HUES6 (cell line): ENCODE results near the gene METTL21A.

Experiments used
- H3K27ac ChIP-seq: 2 replicates; pipeline ENCODE4 v1.7.0; 2013; ENCODE audit warnings: low read depth, mild to moderate bottlenecking, low read length, inconsistent platforms
- H3K27me3 ChIP-seq: 2 replicates; pipeline ENCODE4 v1.6.1; 2013; ENCODE audit warnings: low read length; ENCODE audit not compliant: control insufficient read depth, insufficient read depth
- H3K36me3 ChIP-seq: 2 replicates; pipeline ENCODE4 v1.6.1; 2013; ENCODE audit warnings: low read length; ENCODE audit not compliant: control insufficient read depth, insufficient read depth
- H3K4me1 ChIP-seq: 2 replicates; pipeline ENCODE4 v1.6.1; 2013; ENCODE audit warnings: low read length; ENCODE audit not compliant: control insufficient read depth, insufficient read depth
- H3K4me3 ChIP-seq: 2 replicates; pipeline ENCODE4 v1.5.1; 2013; ENCODE audit warnings: low read depth, low read length
- H3K9ac ChIP-seq: one replicate; pipeline ENCODE4 v1.6.1; 2013; ENCODE audit warnings: mild to moderate bottlenecking, low read length
- H3K9me3 ChIP-seq: 2 replicates; pipeline ENCODE4 v1.6.1; 2013; ENCODE audit warnings: low read depth, low read length; ENCODE audit not compliant: control insufficient read depth, insufficient read depth

METTL21A gene

GRCh38 chr2:207621501-207622039 lies 3.6 kb downstream of the METTL21A start:
- Histone ChIP-seq H3K9me3 (no peaks in the 10 kb centered on the region), H3K27ac (no peak overlapping the region), H3K4me1 (peaks cover 7% of the 10 kb centered on the region; the same call in 1 of the 2 replicates), H3K27me3 (no peaks in the 10 kb centered on the region), H3K9ac (no peak overlapping the region), H3K4me3 (no peak overlapping the region), H3K36me3 (peaks cover 63% of the 10 kb centered on the region)

DNA sequence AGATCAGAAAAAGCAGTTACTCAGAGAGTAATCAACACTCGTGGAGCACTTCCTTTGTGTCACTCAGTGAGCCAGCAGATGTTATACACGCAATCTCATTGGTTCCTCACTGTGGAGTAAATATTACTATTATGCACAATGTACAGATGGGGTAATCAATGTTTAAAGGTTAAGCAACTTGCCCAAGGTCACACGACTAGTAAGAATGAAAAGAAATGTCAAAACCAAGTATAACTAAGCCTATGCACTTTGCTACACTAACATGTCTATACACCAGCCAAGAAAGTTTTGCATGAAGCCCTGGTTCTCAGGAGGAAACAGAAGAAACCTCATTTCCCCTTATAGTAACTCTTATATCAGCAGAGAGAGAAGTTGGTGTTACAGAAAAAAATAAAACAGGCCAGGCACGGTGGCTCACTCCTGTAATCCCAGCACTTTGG lies 5.4 kb downstream of the METTL21A start:
- Histone ChIP-seq H3K27me3 (no peaks in the 10 kb centered on the region), H3K9me3 (no peaks in the 10 kb centered on the region), H3K36me3 (peaks cover 77% of the 10 kb centered on the region), H3K4me1 (peaks cover 7% of the 10 kb centered on the region; the same call in 1 of the 2 replicates), H3K27ac (no peak overlapping the region), H3K4me3 (no peak overlapping the region), H3K9ac (no peak overlapping the region)

DNA sequence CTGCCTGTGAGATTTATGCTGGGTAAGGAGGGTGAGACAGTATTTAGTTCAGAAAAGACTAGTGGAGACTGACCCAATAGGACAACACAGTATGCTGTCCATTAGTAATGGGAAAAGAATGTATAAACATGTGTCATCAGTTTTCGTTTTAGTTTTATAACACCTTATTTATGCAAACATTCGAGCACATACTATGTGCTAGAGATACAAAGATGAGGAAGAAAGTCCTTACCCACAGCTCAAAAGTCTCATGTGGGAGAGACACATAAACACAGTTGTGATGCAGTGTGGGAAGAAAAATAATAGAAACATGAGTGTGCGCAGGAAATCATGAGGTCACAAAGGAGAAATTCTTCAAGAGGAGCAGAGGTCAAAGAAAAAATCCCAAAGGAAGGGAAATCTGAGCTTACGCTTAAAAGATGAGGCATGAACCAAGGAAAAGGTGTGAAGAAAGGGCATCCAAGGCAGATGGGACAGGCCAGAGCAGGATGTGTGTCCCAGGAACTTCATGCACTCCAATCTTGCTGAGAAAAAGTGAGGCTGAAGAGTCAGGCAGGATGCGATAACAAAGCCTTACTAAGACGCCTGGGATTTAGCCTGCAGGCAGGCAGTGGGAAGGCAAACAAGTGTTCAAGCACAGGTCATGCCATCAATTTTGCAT lies 8.1 kb downstream of the METTL21A start:
- Histone ChIP-seq H3K4me3 (no peak overlapping the region), H3K36me3 (peaks cover 81% of the 10 kb centered on the region), H3K4me1 (peaks cover 3% of the 10 kb centered on the region; the same call in 1 of the 2 replicates), H3K27ac (no peak overlapping the region), H3K9me3 (no peaks in the 10 kb centered on the region), H3K27me3 (no peaks in the 10 kb centered on the region), H3K9ac (no peak overlapping the region)

GRCh38 chr2:207616185-207616584 lies 9.0 kb downstream of the METTL21A start:
- H3K27ac ChIP-seq = no peak overlapping the region
- peaks cover 71% of the 10 kb centered on the region for H3K36me3 ChIP-seq
- H3K4me3 ChIP-seq = no peak overlapping the region
- no peaks in the 10 kb centered on the region for H3K27me3 ChIP-seq
- H3K9ac ChIP-seq = no peak overlapping the region
- H3K4me1 ChIP-seq = peaks cover 3% of the 10 kb centered on the region; the same call in 1 of the 2 replicates
- H3K9me3 ChIP-seq = no peaks in the 10 kb centered on the region

DNA sequence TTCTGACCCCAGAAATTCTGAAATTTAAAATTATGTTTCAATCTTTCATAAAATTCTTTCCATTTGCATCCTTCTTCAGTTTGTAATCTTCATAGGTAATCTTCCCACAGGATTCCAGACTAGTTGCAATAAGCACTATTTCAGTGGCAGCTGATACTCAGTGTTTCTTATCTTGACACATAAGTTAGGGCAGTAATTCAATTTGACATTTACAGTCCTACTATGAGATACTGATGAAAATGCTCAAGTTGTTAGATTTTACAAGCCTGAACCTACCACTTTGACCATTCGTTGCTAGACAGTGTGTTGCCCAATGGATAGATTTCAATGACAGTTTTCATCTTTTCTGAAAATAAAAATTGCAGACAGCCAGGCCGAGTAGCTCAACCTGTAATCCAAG lies 10.4 kb downstream of the METTL21A start:
- H3K36me3 ChIP-seq = peaks cover 61% of the 10 kb centered on the region
- H3K4me1 ChIP-seq = peaks cover 3% of the 10 kb centered on the region; the same call in 1 of the 2 replicates
- no peak overlapping the region for H3K4me3 ChIP-seq
- no peak overlapping the region for H3K9ac ChIP-seq
- H3K27ac ChIP-seq = no peak overlapping the region
- no peaks in the 10 kb centered on the region for H3K9me3 ChIP-seq
- H3K27me3 ChIP-seq = no peaks in the 10 kb centered on the region

GRCh38 chr2:207612714-207613113 lies 12.5 kb downstream of the METTL21A start:
- H3K9ac ChIP-seq = no peak overlapping the region
- no peaks in the 10 kb centered on the region for H3K27me3 ChIP-seq
- peaks cover 3% of the 10 kb centered on the region; the same call in 1 of the 2 replicates for H3K4me1 ChIP-seq
- H3K9me3 ChIP-seq = 0 out of 2 replicates have a peak, but pooled peaks cover 4% of the 10 kb centered on the region
- H3K27ac ChIP-seq = no peak overlapping the region
- H3K4me3 ChIP-seq = no peak overlapping the region
- peaks cover 51% of the 10 kb centered on the region for H3K36me3 ChIP-seq

DNA sequence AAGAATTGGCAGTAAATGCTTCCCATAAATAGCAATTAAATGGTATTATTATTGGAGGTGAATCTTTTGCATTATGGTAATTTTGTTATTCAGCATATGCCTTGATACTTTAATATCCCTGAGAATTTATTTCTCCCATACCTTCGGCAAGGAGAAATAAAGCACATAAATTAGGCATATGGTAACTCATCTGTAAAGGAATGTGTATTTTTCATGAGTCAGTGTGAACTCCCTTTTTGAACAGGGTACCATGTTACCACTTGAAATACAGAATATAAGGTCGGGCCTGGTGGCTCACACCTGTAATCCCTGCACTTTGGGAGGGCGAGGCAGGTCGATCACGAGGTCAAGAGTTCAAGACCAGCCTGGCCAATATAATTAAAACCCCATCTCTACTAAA lies 18.4 kb downstream of the METTL21A start:
- Histone ChIP-seq H3K9me3 (0 out of 2 replicates have a peak, but pooled peaks cover 4% of the 10 kb centered on the region), H3K27ac (no peak overlapping the region), H3K4me3 (no peak overlapping the region), H3K9ac (no peak overlapping the region), H3K27me3 (no peaks in the 10 kb centered on the region), H3K4me1 (no peaks in the 10 kb centered on the region), H3K36me3 (peaks cover 11% of the 10 kb centered on the region; the same call in 1 of the 2 replicates)

GRCh38 chr2:207606399-207606798 lies 18.8 kb downstream of the METTL21A start:
- H3K36me3 ChIP-seq = peaks cover 16% of the 10 kb centered on the region; the same call in 1 of the 2 replicates
- H3K27me3 ChIP-seq = no peaks in the 10 kb centered on the region
- H3K27ac ChIP-seq = no peak overlapping the region
- no peaks in the 10 kb centered on the region for H3K4me1 ChIP-seq
- H3K9ac ChIP-seq = no peak overlapping the region
- H3K9me3 ChIP-seq = 0 out of 2 replicates have a peak, but pooled peaks cover 4% of the 10 kb centered on the region
- H3K4me3 ChIP-seq = no peak overlapping the region

DNA sequence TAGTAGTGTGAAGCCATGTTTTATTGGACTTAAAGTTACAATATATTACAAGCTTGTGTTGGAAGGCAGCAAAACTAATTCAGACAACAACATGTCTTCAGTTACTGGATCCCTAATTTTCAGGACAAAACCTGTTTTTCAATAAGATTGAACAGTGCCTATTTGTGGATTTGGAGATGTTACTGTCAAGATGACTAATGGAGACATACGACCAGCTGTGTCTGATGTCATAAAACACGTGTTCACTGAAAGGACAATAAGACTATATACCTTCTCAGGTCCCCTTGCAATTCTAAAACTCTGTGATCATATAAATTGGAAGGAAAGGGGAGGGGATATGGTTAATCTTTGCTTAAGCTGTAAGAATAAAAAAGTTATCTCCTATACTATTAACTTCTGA lies 21.7 kb downstream of the METTL21A start:
- Histone ChIP-seq H3K27ac (no peak overlapping the region), H3K4me1 (no peaks in the 10 kb centered on the region), H3K27me3 (no peaks in the 10 kb centered on the region), H3K9ac (no peak overlapping the region), H3K4me3 (no peak overlapping the region), H3K36me3 (peaks cover 19% of the 10 kb centered on the region; the same call in 1 of the 2 replicates), H3K9me3 (0 out of 2 replicates have a peak, but pooled peaks cover under 1% of the 10 kb centered on the region)

DNA sequence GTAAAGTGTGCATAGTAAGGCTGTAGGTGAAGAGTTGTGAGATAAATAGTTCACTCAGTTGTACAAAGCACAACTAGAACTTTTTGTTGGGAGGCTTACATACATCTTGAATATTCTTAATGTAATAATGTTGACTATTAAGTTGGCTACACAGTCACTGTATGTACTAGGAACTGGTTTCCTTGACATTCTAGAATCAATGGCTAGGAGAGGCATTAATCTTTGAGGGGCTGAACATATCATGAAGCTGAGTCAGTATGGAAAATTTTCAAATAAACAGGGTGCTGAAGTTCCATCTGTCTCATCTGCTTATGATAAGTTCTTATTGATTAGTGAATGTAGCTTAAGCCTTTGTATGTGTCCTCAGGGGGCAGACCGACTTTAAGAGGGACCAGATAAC lies 23.4 kb downstream of the METTL21A start:
- Histone ChIP-seq H3K4me3 (no peak overlapping the region), H3K27me3 (no peaks in the 10 kb centered on the region), H3K36me3 (peaks cover 30% of the 10 kb centered on the region), H3K4me1 (no peaks in the 10 kb centered on the region), H3K9ac (no peak overlapping the region), H3K9me3 (no peaks in the 10 kb centered on the region), H3K27ac (no peak overlapping the region)

- Histone ChIP-seq H3K27me3 (no peaks in the 10 kb centered on the region), H3K4me3 (no peak overlapping the region), H3K9me3 (no peaks in the 10 kb centered on the region), H3K9ac (no peak overlapping the region), H3K36me3 (peaks cover 42% of the 10 kb centered on the region), H3K4me1 (no peaks in the 10 kb centered on the region), H3K27ac (no peak overlapping the region)
Measured at GRCh38 chr2:207600231-207600630, 25.0 kb downstream of the METTL21A start.
